Astrocyte (in vitro differentiated cells and primary cell): Measurements from ENCODE around the gene TRIM74. TPM values are rescaled to one million over a fixed set of nuclear protein-coding genes. Genes with fewer than 3 reads are reported as not detected.
"Not testable (repeated sequence)": the region's sequence is repeated elsewhere in the genome, so short reads cannot be mapped to it uniquely, and the experiment has no call there.

ENCODE experiments used
- DNase-seq: peaks from one replicate; pipeline ENCODE4 v3.0.0-alpha.2; 2010; ENCODE audit warnings: low read depth
- FAIRE-seq: peaks from 2 replicates; lab custom pipeline; 2011; peaks lifted over from hg19 to GRCh38; lab: Jason Lieb, UNC
- H2AFZ ChIP-seq: 2 replicates; pipeline ENCODE4 v1.6.0; 2012; ENCODE audit warnings: low read depth, low read length, inconsistent platforms
- H3K27ac ChIP-seq: 2 replicates; pipeline ENCODE4 v1.5.1; 2011; ENCODE audit warnings: low read depth, low read length, inconsistent platforms
- H3K27me3 ChIP-seq: 2 replicates; pipeline ENCODE4 v1.6.0; 2011; ENCODE audit warnings: low read length, inconsistent platforms; ENCODE audit not compliant: insufficient read depth
- H3K36me3 ChIP-seq: 2 replicates; pipeline ENCODE4 v1.5.1; 2011; ENCODE audit warnings: low read length, inconsistent platforms; ENCODE audit not compliant: insufficient read depth
- H3K4me1 ChIP-seq: 2 replicates; pipeline ENCODE4 v1.5.1; 2011; ENCODE audit warnings: low read length, inconsistent platforms; ENCODE audit not compliant: insufficient read depth
- H3K4me2 ChIP-seq: 2 replicates; pipeline ENCODE4 v1.6.0; 2012; ENCODE audit warnings: low read length, inconsistent platforms
- H3K4me3 ChIP-seq: 2 replicates; pipeline ENCODE4 v1.5.1; 2011; ENCODE audit warnings: low read depth, mild to moderate bottlenecking, low read length, inconsistent platforms; ENCODE audit not compliant: insufficient read depth
- H3K79me2 ChIP-seq: 2 replicates; pipeline ENCODE4 v1.6.0; 2012; ENCODE audit warnings: mild to moderate bottlenecking, low read length, inconsistent platforms; ENCODE audit not compliant: insufficient read depth
- H3K9ac ChIP-seq: 2 replicates; pipeline ENCODE4 v1.6.0; 2012; ENCODE audit warnings: mild to moderate bottlenecking, low read length, inconsistent platforms
- H3K9me3 ChIP-seq: 2 replicates; pipeline ENCODE4 v1.5.1; 2012; ENCODE audit warnings: low read depth, mild to moderate bottlenecking, low read length, inconsistent platforms; ENCODE audit not compliant: insufficient read depth
- H4K20me1 ChIP-seq: 2 replicates; pipeline ENCODE4 v1.6.0; 2012; ENCODE audit warnings: low read length, inconsistent platforms; ENCODE audit not compliant: insufficient read depth
- H3K27ac Mint-ChIP-seq: one replicate; pipeline ENCODE4 v1.8.0; 2021; ENCODE audit warnings: mild to moderate bottlenecking, mixed read lengths; ENCODE audit not compliant: unreplicated experiment
- H3K27me3 Mint-ChIP-seq: one replicate; pipeline ENCODE4 v1.8.0; 2021; ENCODE audit warnings: low read depth, mixed read lengths; ENCODE audit not compliant: unreplicated experiment
- H3K36me3 Mint-ChIP-seq: one replicate; pipeline ENCODE4 v1.8.0; 2021; ENCODE audit warnings: low read depth, mixed read lengths; ENCODE audit not compliant: unreplicated experiment
- H3K4me1 Mint-ChIP-seq: one replicate; pipeline ENCODE4 v1.8.0; 2021; ENCODE audit warnings: low read depth, mixed read lengths; ENCODE audit not compliant: unreplicated experiment
- H3K4me3 Mint-ChIP-seq: one replicate; pipeline ENCODE4 v1.8.0; 2021; ENCODE audit warnings: mild to moderate bottlenecking, moderate library complexity, mixed read lengths; ENCODE audit not compliant: unreplicated experiment
- H3K9me3 Mint-ChIP-seq: one replicate; pipeline ENCODE4 v1.8.0; 2021; ENCODE audit warnings: mild to moderate bottlenecking, mixed read lengths; ENCODE audit not compliant: unreplicated experiment
- total RNA-seq: library from RNA; stranded (reverse); gene quantifications from 2 replicates; pipeline ENCODE4 v1.2.1, GENCODE V29; 2021

The TRIM74 gene
- total RNA-seq, 1 donor from 2014 or later: 0.91 TPM

- not testable (repeated sequence) for H3K27me3 ChIP-seq, DNase-seq, H3K36me3 ChIP-seq, H2AFZ ChIP-seq, H3K4me3 ChIP-seq, H3K4me3 Mint-ChIP-seq, H3K9me3 ChIP-seq, H3K4me2 ChIP-seq, H3K4me1 ChIP-seq, H4K20me1 ChIP-seq, H3K27me3 Mint-ChIP-seq, H3K27ac Mint-ChIP-seq, H3K27ac ChIP-seq, FAIRE-seq, H3K4me1 Mint-ChIP-seq, H3K9me3 Mint-ChIP-seq, H3K9ac ChIP-seq, H3K79me2 ChIP-seq, H3K36me3 Mint-ChIP-seq
Observed at GRCh38 chr7:72961346-72961650, 8.0 kb downstream of the TRIM74 start.

GRCh38 chr7:72960626-72961345 is 8.5 kb downstream of the TRIM74 start:
- not testable (repeated sequence) for H3K4me3 ChIP-seq, H3K4me1 Mint-ChIP-seq, H3K4me3 Mint-ChIP-seq, H3K27ac Mint-ChIP-seq, H3K4me1 ChIP-seq, H3K9ac ChIP-seq, H3K4me2 ChIP-seq, H3K27me3 Mint-ChIP-seq, H3K9me3 Mint-ChIP-seq, H3K27ac ChIP-seq, H3K9me3 ChIP-seq, H3K79me2 ChIP-seq, H3K36me3 ChIP-seq, H2AFZ ChIP-seq, H4K20me1 ChIP-seq, DNase-seq, H3K36me3 Mint-ChIP-seq, FAIRE-seq, H3K27me3 ChIP-seq

- H3K79me2 ChIP-seq, DNase-seq, H3K9me3 ChIP-seq, H3K36me3 Mint-ChIP-seq, H3K9ac ChIP-seq, H3K4me1 ChIP-seq, H3K4me3 Mint-ChIP-seq, H3K4me2 ChIP-seq, H3K9me3 Mint-ChIP-seq, H3K4me1 Mint-ChIP-seq, H2AFZ ChIP-seq, H4K20me1 ChIP-seq, H3K27me3 Mint-ChIP-seq, FAIRE-seq, H3K27me3 ChIP-seq, H3K36me3 ChIP-seq, H3K27ac Mint-ChIP-seq, H3K4me3 ChIP-seq, H3K27ac ChIP-seq: not testable (repeated sequence)
Observed at GRCh38 chr7:72960029-72960428, 9.2 kb downstream of the TRIM74 start.

GRCh38 chr7:72954563-72955198 is 14.6 kb downstream of the TRIM74 start:
- H3K4me3 ChIP-seq, H3K4me1 Mint-ChIP-seq, H2AFZ ChIP-seq, H3K27me3 ChIP-seq, H3K9me3 ChIP-seq, H3K27ac ChIP-seq, H3K27me3 Mint-ChIP-seq, FAIRE-seq, H3K9me3 Mint-ChIP-seq, H3K79me2 ChIP-seq, H3K9ac ChIP-seq, H3K36me3 Mint-ChIP-seq, H3K4me2 ChIP-seq, H3K27ac Mint-ChIP-seq, H3K4me1 ChIP-seq, H3K36me3 ChIP-seq, DNase-seq, H4K20me1 ChIP-seq: not testable (repeated sequence)
- H3K4me3 Mint-ChIP-seq: peak overlapping the region; percentile 81

GRCh38 chr7:72953901-72954562 is 15.2 kb downstream of the TRIM74 start:
- not testable (repeated sequence) for H4K20me1 ChIP-seq, H3K9me3 Mint-ChIP-seq, H3K4me3 ChIP-seq, H3K27me3 Mint-ChIP-seq, H3K79me2 ChIP-seq, H3K9ac ChIP-seq, H3K36me3 ChIP-seq, FAIRE-seq, H3K4me1 ChIP-seq, H3K27me3 ChIP-seq, H3K36me3 Mint-ChIP-seq, H3K4me1 Mint-ChIP-seq, H2AFZ ChIP-seq, H3K4me3 Mint-ChIP-seq, DNase-seq, H3K27ac Mint-ChIP-seq, H3K27ac ChIP-seq, H3K9me3 ChIP-seq
- H3K4me2 ChIP-seq: peak overlapping the region; percentile 55

- not testable (repeated sequence) for H3K36me3 ChIP-seq, H3K27ac ChIP-seq
Observed at GRCh38 chr7:72950432-72950831, 18.8 kb downstream of the TRIM74 start.

More at GRCh38 chr7:72950432-72950831, 18.8 kb downstream of the TRIM74 start:
- not testable (repeated sequence) for DNase-seq, H3K4me2 ChIP-seq, H3K4me1 Mint-ChIP-seq, H3K27ac Mint-ChIP-seq, H4K20me1 ChIP-seq, H3K9me3 Mint-ChIP-seq, H3K27me3 ChIP-seq, H3K4me3 Mint-ChIP-seq, H3K4me3 ChIP-seq, H3K4me1 ChIP-seq, FAIRE-seq, H2AFZ ChIP-seq, H3K79me2 ChIP-seq, H3K27me3 Mint-ChIP-seq, H3K9me3 ChIP-seq, H3K36me3 Mint-ChIP-seq, H3K9ac ChIP-seq
